ENCODE results near the gene RAPGEF1.

Gene RAPGEF1

GRCh38 chr9:131528886-131529505 lies 210.9 kb downstream of the RAPGEF1 start:
- no peak for DNase-seq (ENCODE audit: low read depth)
- H3K4me3 ChIP-seq (ENCODE audit: low read depth, low read length), result no peak overlapping the region

GRCh38 chr9:131528186-131528585 lies 211.7 kb downstream of the RAPGEF1 start:
- no peak for DNase-seq (ENCODE audit: low read depth)

More at GRCh38 chr9:131528186-131528585, 211.7 kb downstream of the RAPGEF1 start:
- no peak overlapping the region for H3K4me3 ChIP-seq (ENCODE audit: low read depth, low read length)

All from skeletal muscle cell (primary cell).